ENCODE data around the gene MAVS.
A peak's percentile ranks its signal among the peaks of the same experiment; 100 is the strongest.
"Not testable (repeated sequence)": the region's sequence is repeated elsewhere in the genome, so short reads cannot be mapped to it uniquely, and the experiment has no call there.

The MAVS gene

GRCh38 chr20:3896853-3897583 is 50.4 kb downstream of the MAVS start:
- peak overlapping the region; percentile 36 for H3K27ac Mint-ChIP-seq
- no peak overlapping the region for H3K4me3 Mint-ChIP-seq
- no peaks in the 10 kb centered on the region for H3K9me3 Mint-ChIP-seq
- peaks cover 14% of the 10 kb centered on the region for H3K36me3 Mint-ChIP-seq (ENCODE audit: low read depth)
- H3K4me1 Mint-ChIP-seq (ENCODE audit: low read depth) = peaks cover 47% of the 10 kb centered on the region
- H3K27me3 Mint-ChIP-seq (ENCODE audit: low read depth) = no peaks in the 10 kb centered on the region

GRCh38 chr20:3898181-3898580 is 51.5 kb downstream of the MAVS start:
- H3K27me3 Mint-ChIP-seq (ENCODE audit: low read depth); H3K4me3 Mint-ChIP-seq; H3K36me3 Mint-ChIP-seq (ENCODE audit: low read depth); H3K27ac Mint-ChIP-seq; H3K9me3 Mint-ChIP-seq: not testable (repeated sequence)
- peaks cover 42% of the 10 kb centered on the region for H3K4me1 Mint-ChIP-seq (ENCODE audit: low read depth)

DNA sequence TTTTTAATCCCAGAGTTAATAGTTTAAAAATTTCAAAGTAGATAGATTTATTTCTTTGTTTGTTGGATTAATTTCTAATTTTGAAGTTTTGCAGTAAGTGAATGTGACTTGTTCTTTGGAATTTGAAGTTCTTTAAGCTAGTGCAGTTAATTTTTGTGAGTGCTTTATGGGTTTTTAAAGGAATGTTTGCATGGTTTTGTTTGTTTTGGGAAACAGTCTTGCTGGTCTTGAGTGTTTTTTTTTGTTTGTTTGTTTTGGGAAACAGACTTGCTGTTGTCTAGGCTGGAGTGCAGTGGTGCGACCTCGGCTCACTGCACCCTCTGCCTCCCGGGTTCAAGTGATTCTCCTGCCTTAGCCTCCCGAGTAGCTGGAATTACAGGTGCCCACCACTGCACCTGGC is 52.0 kb downstream of the MAVS start:
- no peak overlapping the region for H3K4me3 Mint-ChIP-seq
- no peaks in the 10 kb centered on the region for H3K27me3 Mint-ChIP-seq (ENCODE audit: low read depth)
- peaks cover 37% of the 10 kb centered on the region for H3K4me1 Mint-ChIP-seq (ENCODE audit: low read depth)
- no peaks in the 10 kb centered on the region for H3K9me3 Mint-ChIP-seq
- H3K36me3 Mint-ChIP-seq (ENCODE audit: low read depth) = peaks cover 6% of the 10 kb centered on the region
- no peak overlapping the region for H3K27ac Mint-ChIP-seq

DNA sequence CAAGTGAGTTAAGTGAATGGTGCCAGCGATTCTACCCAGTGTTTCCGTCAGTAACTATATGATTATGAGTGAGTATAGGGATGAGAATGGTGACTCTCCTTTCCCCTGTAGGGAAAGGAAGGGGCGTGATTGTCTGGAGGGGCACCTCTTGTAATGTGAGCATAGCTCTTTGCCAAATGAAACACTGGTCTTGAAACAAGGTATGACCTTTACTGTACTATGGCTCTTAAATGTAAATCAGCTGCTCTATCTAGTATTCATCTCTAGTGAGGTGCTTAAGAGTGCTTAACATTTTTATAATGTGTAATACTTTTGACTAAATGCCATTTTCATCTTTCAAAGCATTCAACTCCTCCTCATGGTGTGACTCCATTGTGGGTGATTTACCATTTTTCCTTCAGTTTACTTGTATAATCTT is 53.6 kb downstream of the MAVS start:
- Mint-ChIP-seq H3K4me3 (no peak overlapping the region), H3K4me1 (ENCODE audit: low read depth) (peaks cover 43% of the 10 kb centered on the region), H3K27me3 (ENCODE audit: low read depth) (no peaks in the 10 kb centered on the region), H3K36me3 (ENCODE audit: low read depth) (peaks cover 3% of the 10 kb centered on the region), H3K9me3 (no peaks in the 10 kb centered on the region), H3K27ac (no peak overlapping the region)

- Mint-ChIP-seq H3K27me3 (ENCODE audit: low read depth) (no peaks in the 10 kb centered on the region), H3K36me3 (ENCODE audit: low read depth) (peaks cover 3% of the 10 kb centered on the region), H3K4me1 (ENCODE audit: low read depth) (peaks cover 40% of the 10 kb centered on the region), H3K9me3 (no peaks in the 10 kb centered on the region), H3K27ac (peak overlapping the region; percentile 49), H3K4me3 (peak overlapping the region; percentile 47)
Observed at GRCh38 chr20:3901028-3901705, 54.5 kb downstream of the MAVS start.

- Mint-ChIP-seq H3K27ac (peak overlapping the region; percentile 49), H3K4me3 (peak overlapping the region; percentile 47), H3K4me1 (ENCODE audit: low read depth) (peaks cover 39% of the 10 kb centered on the region), H3K9me3 (no peaks in the 10 kb centered on the region), H3K27me3 (ENCODE audit: low read depth) (no peaks in the 10 kb centered on the region), H3K36me3 (ENCODE audit: low read depth) (peaks cover 3% of the 10 kb centered on the region)
Observed at GRCh38 chr20:3901706-3902440, 55.2 kb downstream of the MAVS start.

GRCh38 chr20:3902446-3902845 is 55.8 kb downstream of the MAVS start:
- Mint-ChIP-seq H3K9me3 (no peaks in the 10 kb centered on the region), H3K4me3 (no peak overlapping the region), H3K27me3 (ENCODE audit: low read depth) (no peaks in the 10 kb centered on the region), H3K4me1 (ENCODE audit: low read depth) (peaks cover 36% of the 10 kb centered on the region), H3K36me3 (ENCODE audit: low read depth) (peaks cover 2% of the 10 kb centered on the region), H3K27ac (no peak overlapping the region)

GRCh38 chr20:3904224-3904623 is 57.6 kb downstream of the MAVS start:
- H3K4me1 Mint-ChIP-seq (ENCODE audit: low read depth) = peaks cover 48% of the 10 kb centered on the region
- H3K9me3 Mint-ChIP-seq = no peaks in the 10 kb centered on the region
- H3K27ac Mint-ChIP-seq = no peak overlapping the region
- no peak overlapping the region for H3K4me3 Mint-ChIP-seq
- H3K27me3 Mint-ChIP-seq (ENCODE audit: low read depth) = no peaks in the 10 kb centered on the region
- peaks cover 15% of the 10 kb centered on the region for H3K36me3 Mint-ChIP-seq (ENCODE audit: low read depth)

GRCh38 chr20:3904857-3905256 is 58.2 kb downstream of the MAVS start:
- peaks cover 47% of the 10 kb centered on the region for H3K4me1 Mint-ChIP-seq (ENCODE audit: low read depth)
- no peaks in the 10 kb centered on the region for H3K9me3 Mint-ChIP-seq
- peak overlapping the region; percentile 45 for H3K27ac Mint-ChIP-seq
- H3K27me3 Mint-ChIP-seq (ENCODE audit: low read depth) = no peaks in the 10 kb centered on the region
- H3K36me3 Mint-ChIP-seq (ENCODE audit: low read depth) = peaks cover 15% of the 10 kb centered on the region
- H3K4me3 Mint-ChIP-seq = no peak overlapping the region

DNA sequence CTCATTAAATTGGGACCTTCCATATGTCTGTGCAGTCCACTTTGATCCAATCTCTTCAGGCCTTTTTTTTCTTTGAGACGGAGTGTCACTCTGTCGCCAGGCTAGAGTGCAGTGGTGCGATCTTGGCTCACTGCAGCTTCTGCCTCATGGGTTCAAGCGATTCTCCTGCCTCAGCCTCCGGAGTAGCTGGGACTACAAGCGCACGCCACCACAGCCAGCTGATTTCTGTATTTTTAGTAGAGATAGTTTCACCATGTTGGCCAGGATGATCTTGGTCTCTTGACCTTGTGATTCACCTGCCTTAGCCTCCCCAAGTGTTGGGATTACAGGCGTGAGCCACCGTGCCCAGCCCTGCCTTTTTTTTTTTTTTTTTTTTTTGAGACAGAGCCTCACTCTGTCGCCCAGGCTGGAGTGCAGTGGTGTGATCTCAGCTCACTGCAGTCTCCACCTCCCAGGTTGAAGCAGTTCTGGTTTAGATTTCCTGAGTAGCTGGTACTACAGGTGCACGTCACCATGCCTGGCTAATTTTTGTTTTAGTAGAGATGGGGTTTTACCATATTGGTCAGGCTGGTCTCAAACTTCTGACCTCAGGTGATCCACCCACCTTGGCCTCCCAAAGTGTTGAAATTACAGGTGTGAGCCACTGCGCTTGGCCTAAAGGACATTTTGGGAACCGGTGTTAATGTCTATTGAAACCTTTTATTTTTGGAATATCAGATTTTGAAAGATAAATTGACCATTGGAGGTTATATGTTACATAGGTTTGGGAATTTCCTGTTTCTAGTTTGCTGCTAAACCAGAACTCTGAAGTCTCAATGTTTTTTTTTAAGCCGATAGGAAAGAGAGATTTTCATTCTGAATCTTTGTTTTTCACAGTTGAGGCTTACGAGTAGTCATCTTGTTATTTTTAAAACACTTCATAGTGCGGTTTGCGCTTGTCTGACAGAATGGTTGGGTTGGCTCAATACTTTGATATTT is 60.4 kb downstream of the MAVS start:
- Mint-ChIP-seq H3K4me1 (ENCODE audit: low read depth) (peaks cover 38% of the 10 kb centered on the region), H3K4me3 (peak overlapping the region; percentile 72), H3K27ac (peak overlapping the region; percentile 93), H3K36me3 (ENCODE audit: low read depth) (peaks cover 28% of the 10 kb centered on the region)
- not testable (repeated sequence) for H3K9me3 Mint-ChIP-seq; H3K27me3 Mint-ChIP-seq (ENCODE audit: low read depth)

GRCh38 chr20:3908667-3909066 is 62.0 kb downstream of the MAVS start:
- Mint-ChIP-seq H3K27ac (peak overlapping the region; percentile 67), H3K9me3 (no peaks in the 10 kb centered on the region), H3K36me3 (ENCODE audit: low read depth) (peaks cover 36% of the 10 kb centered on the region), H3K27me3 (ENCODE audit: low read depth) (no peaks in the 10 kb centered on the region), H3K4me3 (peak overlapping the region; percentile 35), H3K4me1 (ENCODE audit: low read depth) (peaks cover 39% of the 10 kb centered on the region)

- H3K27me3 Mint-ChIP-seq (ENCODE audit: low read depth) = no peaks in the 10 kb centered on the region
- peak overlapping the region; percentile 64 for H3K27ac Mint-ChIP-seq
- H3K9me3 Mint-ChIP-seq = no peaks in the 10 kb centered on the region
- H3K36me3 Mint-ChIP-seq (ENCODE audit: low read depth) = peaks cover 44% of the 10 kb centered on the region
- no peak overlapping the region for H3K4me3 Mint-ChIP-seq
- peaks cover 33% of the 10 kb centered on the region for H3K4me1 Mint-ChIP-seq (ENCODE audit: low read depth)
Observed at GRCh38 chr20:3909952-3910366, 63.3 kb downstream of the MAVS start.

DNA sequence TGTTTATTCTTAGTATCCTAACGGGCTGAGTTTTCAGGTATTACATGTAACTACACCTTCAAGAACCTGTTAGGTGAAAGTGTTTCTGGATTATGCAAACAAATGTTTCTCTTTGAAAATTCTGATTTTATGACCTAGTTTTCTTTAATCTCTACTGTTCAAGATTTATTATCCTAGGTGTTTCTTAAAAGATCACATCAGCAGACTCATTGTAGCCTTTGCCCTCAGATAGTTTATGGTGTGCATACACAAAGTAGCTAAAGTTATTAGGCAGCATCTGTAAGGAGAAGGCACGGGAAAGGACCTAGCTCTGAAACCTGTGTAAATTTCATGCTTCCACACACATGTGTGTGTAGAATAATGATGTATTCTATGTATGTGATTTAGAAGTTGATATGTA is 64.2 kb downstream of the MAVS start:
- peaks cover 51% of the 10 kb centered on the region for H3K36me3 Mint-ChIP-seq (ENCODE audit: low read depth)
- H3K9me3 Mint-ChIP-seq = no peaks in the 10 kb centered on the region
- peak overlapping the region; percentile 64 for H3K27ac Mint-ChIP-seq
- no peaks in the 10 kb centered on the region for H3K27me3 Mint-ChIP-seq (ENCODE audit: low read depth)
- H3K4me1 Mint-ChIP-seq (ENCODE audit: low read depth) = peaks cover 37% of the 10 kb centered on the region
- no peak overlapping the region for H3K4me3 Mint-ChIP-seq

DNA sequence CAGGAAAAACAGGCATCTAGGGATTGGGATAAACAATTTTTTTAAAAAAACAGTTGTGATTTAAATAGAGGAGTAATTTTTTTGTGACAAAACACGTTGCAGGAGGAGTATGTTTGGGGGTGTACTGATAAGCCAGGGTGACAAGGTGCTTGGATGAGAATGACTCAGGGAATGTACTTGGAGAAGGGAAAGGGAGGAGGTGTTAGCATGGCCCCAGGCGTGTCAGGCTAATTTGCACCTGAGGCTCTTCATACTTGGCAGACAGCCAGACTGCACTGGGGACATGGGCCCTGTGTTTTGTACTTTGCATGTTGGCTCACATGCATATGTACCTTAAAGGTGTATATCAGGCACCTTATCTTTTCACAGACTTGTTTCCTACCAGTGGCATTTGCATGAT is 65.3 kb downstream of the MAVS start:
- Mint-ChIP-seq H3K4me1 (ENCODE audit: low read depth) (peaks cover 42% of the 10 kb centered on the region), H3K9me3 (no peaks in the 10 kb centered on the region), H3K4me3 (no peak overlapping the region), H3K27me3 (ENCODE audit: low read depth) (no peaks in the 10 kb centered on the region), H3K36me3 (ENCODE audit: low read depth) (peaks cover 61% of the 10 kb centered on the region), H3K27ac (no peak overlapping the region)
